GF-D8 (cell line): ENCODE data around the gene KCNC3.

ENCODE experiments used
- DNase-seq: peaks from one replicate; lab custom pipeline; 2025; lab: John Stamatoyannopoulos, UW

KCNC3 gene

GRCh38 chr19:50329146-50329925 lies at the start of gene KCNC3:
KCNC3 (minus strand) TSS chr19:50329377; CDS start chr19:50329082, 295 bp downstream.
- DNase-seq = peak; percentile 7

- DNase-seq = no peak
Measured at GRCh38 chr19:50378863-50379236, 49.7 kb upstream of the KCNC3 start.

GRCh38 chr19:50378169-50378862 lies 49.1 kb upstream of the KCNC3 start:
- no peak for DNase-seq

- DNase-seq = no peak
Measured at GRCh38 chr19:50377517-50377916, 48.3 kb upstream of the KCNC3 start.

GRCh38 chr19:50377051-50377461 lies 47.9 kb upstream of the KCNC3 start:
- DNase-seq = no peak

- peak; percentile 89 for DNase-seq
Measured at GRCh38 chr19:50376166-50377050, 47.2 kb upstream of the KCNC3 start, which contains the start of gene NR1H2. NR1H2 (plus strand) TSS chr19:50376457; CDS start chr19:50377606, 1,149 bp downstream.

GRCh38 chr19:50371914-50372475 lies 42.8 kb upstream of the KCNC3 start:
- DNase-seq = no peak

- peak; percentile 59 for DNase-seq
Measured at GRCh38 chr19:50368649-50369570, 39.7 kb upstream of the KCNC3 start.

- no peak for DNase-seq
Measured at GRCh38 chr19:50365434-50366306, 36.5 kb upstream of the KCNC3 start, which contains the start of gene NAPSA. NAPSA (minus strand) TSS chr19:50365639; CDS start chr19:50365621, 18 bp downstream.

- no peak for DNase-seq
Measured at GRCh38 chr19:50362656-50363424, 33.7 kb upstream of the KCNC3 start.

GRCh38 chr19:50362030-50362412 lies 32.8 kb upstream of the KCNC3 start:
- no peak for DNase-seq

GRCh38 chr19:50361290-50362029 lies 32.3 kb upstream of the KCNC3 start:
- DNase-seq = no peak

GRCh38 chr19:50359328-50359818 lies 30.2 kb upstream of the KCNC3 start:
- no peak for DNase-seq

GRCh38 chr19:50358483-50359327 lies 29.5 kb upstream of the KCNC3 start:
- DNase-seq = no peak

- peak; percentile 14 for DNase-seq
Measured at GRCh38 chr19:50357178-50358100, 28.3 kb upstream of the KCNC3 start.

- DNase-seq = no peak
Measured at GRCh38 chr19:50356691-50357177, 27.6 kb upstream of the KCNC3 start.
